Osteoblast (primary cell): ENCODE data around the gene SKIC8. TPM values are rescaled to one million over a fixed set of nuclear protein-coding genes. Genes with fewer than 3 reads are reported as not detected.

ENCODE experiments used
- DNase-seq: peaks from one replicate; pipeline ENCODE4 v3.0.0; 2011; ENCODE audit warnings: low spot score, mixed read lengths; ENCODE audit not compliant: insufficient read length; ENCODE audit errors: missing footprints
- H2AFZ ChIP-seq: 2 replicates; pipeline ENCODE4 v1.6.0; 2011; ENCODE audit warnings: mild to moderate bottlenecking, low read length
- H3K27ac ChIP-seq: 2 replicates; pipeline ENCODE4 v1.5.1; 2011; ENCODE audit warnings: mild to moderate bottlenecking, low read depth, low read length, moderate library complexity
- H3K27me3 ChIP-seq: 2 replicates; pipeline ENCODE4 v1.6.0; 2012; ENCODE audit warnings: mild to moderate bottlenecking, control low read depth, inconsistent platforms, low read length, moderate library complexity; ENCODE audit not compliant: insufficient read depth
- H3K36me3 ChIP-seq: 2 replicates; pipeline ENCODE4 v1.5.1; 2011; ENCODE audit warnings: mild to moderate bottlenecking, low read length, control low read depth, moderate library complexity; ENCODE audit not compliant: insufficient read depth
- H3K4me1 ChIP-seq: 2 replicates; pipeline ENCODE4 v1.5.1; 2011; ENCODE audit warnings: mild to moderate bottlenecking, low read length, control low read depth, moderate library complexity; ENCODE audit not compliant: insufficient read depth
- H3K4me2 ChIP-seq: 2 replicates; pipeline ENCODE4 v1.6.0; 2011; ENCODE audit warnings: mild to moderate bottlenecking, low read length; ENCODE audit not compliant: insufficient read depth
- H3K4me3 ChIP-seq: fragments of 200-600 bp; sonication (generic); 3 replicates; pipeline ENCODE4 v1.5.1; 2012; ENCODE audit warnings: mild to moderate bottlenecking, low read length, inconsistent platforms; ENCODE audit not compliant: insufficient read depth
- H3K79me2 ChIP-seq: 2 replicates; pipeline ENCODE4 v1.6.0; 2012; ENCODE audit warnings: mild to moderate bottlenecking, low read length, control low read depth, inconsistent platforms; ENCODE audit not compliant: insufficient read depth
- H3K9me3 ChIP-seq: 2 replicates; pipeline ENCODE4 v1.5.1; 2011; ENCODE audit warnings: low read depth, low read length, control low read depth
- H4K20me1 ChIP-seq: 2 replicates; pipeline ENCODE4 v1.6.0; 2012; ENCODE audit warnings: mild to moderate bottlenecking, low read length, control low read depth; ENCODE audit not compliant: insufficient read depth
- CTCF ChIP-seq: IDR thresholded peaks from 2 replicates; pipeline ENCODE4 v1.5.1; 2011; ENCODE audit warnings: mild to moderate bottlenecking, low read depth, low read length, moderate library complexity; ENCODE audit errors: extremely low read depth
- total RNA-seq: library from RNA; depleted of rRNA; stranded (reverse); fragments of >200 nt; gene quantifications from 2 replicates; pipeline ENCODE4 v1.2.3, GENCODE V29; 2012

Gene SKIC8
- total RNA-seq, 1 donor = 62.6 TPM

GRCh38 chr15:78257681-78258080 is 41.7 kb downstream of the SKIC8 start:
- no peaks in the 10 kb centered on the region for H4K20me1 ChIP-seq
- no peak overlapping the region for H3K27ac ChIP-seq
- no peak overlapping the region for H2AFZ ChIP-seq
- no peaks in the 10 kb centered on the region for H3K36me3 ChIP-seq
- H3K4me3 ChIP-seq = no peak overlapping the region
- H3K79me2 ChIP-seq = no peaks in the 10 kb centered on the region
- no peaks in the 10 kb centered on the region for H3K4me1 ChIP-seq
- no peak overlapping the region for H3K4me2 ChIP-seq
- no peak for DNase-seq
- H3K27me3 ChIP-seq = no peaks in the 10 kb centered on the region
- no peak for TF ChIP-seq CTCF
- H3K9me3 ChIP-seq = no peaks in the 10 kb centered on the region

- DNase-seq = no peak
- no peak for TF ChIP-seq CTCF
- H3K79me2 ChIP-seq = no peaks in the 10 kb centered on the region
- H3K4me1 ChIP-seq = no peaks in the 10 kb centered on the region
- H2AFZ ChIP-seq = no peak overlapping the region
- no peaks in the 10 kb centered on the region for H3K9me3 ChIP-seq
- no peaks in the 10 kb centered on the region for H4K20me1 ChIP-seq
- no peak overlapping the region for H3K4me2 ChIP-seq
- H3K27me3 ChIP-seq = peaks cover 3% of the 10 kb centered on the region
- H3K27ac ChIP-seq = no peak overlapping the region
- no peaks in the 10 kb centered on the region for H3K36me3 ChIP-seq
- no peak overlapping the region for H3K4me3 ChIP-seq
Measured at GRCh38 chr15:78256044-78256437, 43.4 kb downstream of the SKIC8 start.

- H3K36me3 ChIP-seq = no peaks in the 10 kb centered on the region
- H3K9me3 ChIP-seq = no peaks in the 10 kb centered on the region
- no peak for DNase-seq
- no peak for TF ChIP-seq CTCF
- H3K4me3 ChIP-seq = no peak overlapping the region
- H3K27me3 ChIP-seq = peaks cover 3% of the 10 kb centered on the region
- no peaks in the 10 kb centered on the region for H3K4me1 ChIP-seq
- H4K20me1 ChIP-seq = no peaks in the 10 kb centered on the region
- no peaks in the 10 kb centered on the region for H3K79me2 ChIP-seq
- no peak overlapping the region for H3K27ac ChIP-seq
- no peak overlapping the region for H2AFZ ChIP-seq
- no peak overlapping the region for H3K4me2 ChIP-seq
Measured at GRCh38 chr15:78255421-78256043, 43.9 kb downstream of the SKIC8 start.

GRCh38 chr15:78251136-78251535 is 48.3 kb downstream of the SKIC8 start:
- Histone ChIP-seq H3K79me2 (no peaks in the 10 kb centered on the region), H3K27ac (no peak overlapping the region), H3K36me3 (no peaks in the 10 kb centered on the region), H3K27me3 (peaks cover 3% of the 10 kb centered on the region), H2AFZ (no peak overlapping the region), H3K4me3 (no peak overlapping the region), H4K20me1 (no peaks in the 10 kb centered on the region), H3K4me1 (no peaks in the 10 kb centered on the region), H3K9me3 (no peaks in the 10 kb centered on the region), H3K4me2 (no peak overlapping the region)
- DNase-seq = no peak
- TF ChIP-seq CTCF = no peak
